Erythroblast (primary cell): ENCODE measurements around the gene CPED1.

Experiments
- GATA1 ChIP-seq: IDR thresholded peaks from 2 replicates; pipeline ENCODE4 v1.6.1; 2011; ENCODE audit warnings: low read depth, mild to moderate bottlenecking, control low read depth, low read length, moderate library complexity
- POLR2A ChIP-seq: IDR thresholded peaks from 2 replicates; pipeline ENCODE4 v1.6.1; 2011; ENCODE audit warnings: mild to moderate bottlenecking, low read length

DNA sequence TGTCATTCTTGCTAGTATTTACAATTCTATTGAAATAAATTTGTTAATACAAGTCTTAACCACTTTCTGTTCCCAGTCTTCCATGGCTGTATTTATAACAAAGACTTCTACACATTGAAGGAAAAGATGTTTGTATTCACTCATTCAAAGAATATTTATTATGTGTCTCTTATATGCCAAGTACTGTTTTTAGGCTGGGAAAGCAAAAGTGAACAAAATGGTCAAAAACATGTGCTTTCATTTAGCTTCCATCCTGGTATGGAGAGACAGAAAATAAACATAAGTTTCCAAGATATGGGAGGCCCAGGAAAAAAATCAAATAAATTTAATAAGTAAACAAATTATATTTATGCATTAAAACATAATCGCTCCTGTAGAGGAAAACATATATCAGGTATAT, 22.9 kb downstream of the CPED1 start:
- TF ChIP-seq POLR2A = no peak
- no peak for TF ChIP-seq GATA1
